Erythroblast (primary cell): ENCODE results near the gene TLL2.

ENCODE experiments used
- DNase-seq, 2 experiments: peaks; one replicate each; lab custom pipeline; 2025; lab: John Stamatoyannopoulos, UW
- GATA1 ChIP-seq: IDR thresholded peaks from 2 replicates; pipeline ENCODE4 v1.6.1; 2011; ENCODE audit warnings: low read depth, mild to moderate bottlenecking, control low read depth, low read length, moderate library complexity
- POLR2A ChIP-seq: IDR thresholded peaks from 2 replicates; pipeline ENCODE4 v1.6.1; 2011; ENCODE audit warnings: mild to moderate bottlenecking, low read length

Gene TLL2

DNA sequence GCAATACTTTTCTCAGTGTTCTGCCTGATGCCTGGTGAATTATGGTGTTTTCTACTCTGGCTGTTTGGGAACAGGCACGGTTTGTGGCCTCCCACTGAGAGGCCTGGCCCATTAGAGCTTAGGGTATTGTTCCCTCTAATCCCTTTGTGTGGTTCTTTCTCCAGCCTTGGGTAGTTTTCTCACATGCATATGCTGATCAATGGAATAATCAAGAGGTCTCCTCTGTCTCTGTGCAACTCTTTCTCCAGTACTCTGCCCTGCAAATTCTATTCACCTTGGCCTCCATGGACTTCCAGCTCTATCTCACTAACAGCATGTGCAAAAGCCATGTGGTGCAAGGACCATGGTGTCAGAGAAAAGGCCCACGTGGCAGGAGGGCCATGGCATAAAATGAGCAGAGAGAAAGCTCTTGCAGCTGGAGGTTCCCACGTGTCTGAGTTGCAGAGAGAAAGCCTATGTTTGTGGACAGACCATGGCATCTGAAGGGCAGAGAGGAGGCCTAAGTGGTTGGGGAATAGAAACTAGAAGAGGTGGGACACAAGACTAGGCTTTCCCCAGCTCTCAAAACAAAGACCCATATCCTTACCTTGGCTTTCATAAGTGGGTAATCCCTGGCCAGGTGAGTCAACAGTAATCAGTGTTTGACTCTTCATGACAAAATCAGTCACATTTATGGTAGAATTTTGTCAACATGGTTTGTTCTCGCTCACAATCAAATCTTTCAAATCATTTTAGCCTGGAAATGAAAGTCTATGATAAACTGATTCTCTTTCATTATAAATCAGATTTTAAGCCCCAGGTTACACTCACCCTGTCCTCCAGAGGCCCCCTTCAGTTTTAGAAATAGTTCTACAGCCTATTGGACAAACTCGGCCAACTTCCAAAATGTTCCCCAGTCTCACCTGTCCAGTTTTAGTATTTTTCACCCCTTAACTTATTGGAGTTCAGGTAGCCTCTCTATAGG lies 172.2 kb downstream of the TLL2 start:
- TF ChIP-seq GATA1, result no peak
- TF ChIP-seq POLR2A, result no peak
- DNase-seq, result no peak

DNA sequence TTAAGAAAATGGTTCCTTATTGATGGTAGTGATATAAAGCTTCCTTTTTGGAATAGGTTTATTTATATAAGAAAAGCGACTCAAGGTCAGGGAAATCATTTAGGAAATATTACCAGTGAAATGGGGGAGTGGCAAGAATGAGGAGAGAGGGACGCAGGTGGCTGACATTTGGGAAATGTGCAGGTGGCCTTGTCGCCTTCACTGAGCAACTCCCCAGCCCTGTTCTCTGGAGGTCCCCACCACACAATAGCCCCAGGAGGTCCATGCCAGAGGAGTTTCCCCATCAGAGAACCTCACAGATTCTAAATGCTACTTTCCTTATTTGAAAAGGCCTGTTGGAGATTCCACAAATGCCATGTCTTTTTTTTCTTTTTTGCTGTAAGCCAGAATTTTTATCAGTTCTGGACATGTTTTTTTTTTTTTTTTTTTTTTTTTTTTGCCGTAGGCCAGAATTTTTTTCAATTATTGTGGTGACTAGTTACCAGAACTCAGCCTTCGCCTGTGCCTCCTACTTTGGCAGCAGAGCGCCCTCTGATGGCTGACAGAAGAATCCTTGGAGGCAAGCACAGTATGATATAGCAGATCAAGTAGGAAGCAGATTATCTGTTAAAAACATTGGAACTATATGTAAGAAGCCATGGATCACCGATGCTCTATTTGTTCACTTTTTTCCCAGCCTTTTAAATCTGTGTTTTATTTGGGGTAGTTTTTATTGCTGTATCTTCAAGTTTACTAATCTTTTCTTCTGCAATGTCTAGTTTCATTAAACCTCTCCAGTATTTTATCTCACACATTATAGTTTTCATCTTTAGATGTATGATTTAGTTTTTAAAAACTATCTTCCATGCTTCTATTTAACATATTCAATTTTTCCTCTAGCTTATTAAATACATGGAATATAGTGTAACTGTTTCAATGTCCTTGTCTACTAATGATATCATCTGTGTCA lies 173.5 kb downstream of the TLL2 start:
- TF ChIP-seq POLR2A (no peak), GATA1 (no peak)
- DNase-seq, result peak; percentile 75 to 82

DNA sequence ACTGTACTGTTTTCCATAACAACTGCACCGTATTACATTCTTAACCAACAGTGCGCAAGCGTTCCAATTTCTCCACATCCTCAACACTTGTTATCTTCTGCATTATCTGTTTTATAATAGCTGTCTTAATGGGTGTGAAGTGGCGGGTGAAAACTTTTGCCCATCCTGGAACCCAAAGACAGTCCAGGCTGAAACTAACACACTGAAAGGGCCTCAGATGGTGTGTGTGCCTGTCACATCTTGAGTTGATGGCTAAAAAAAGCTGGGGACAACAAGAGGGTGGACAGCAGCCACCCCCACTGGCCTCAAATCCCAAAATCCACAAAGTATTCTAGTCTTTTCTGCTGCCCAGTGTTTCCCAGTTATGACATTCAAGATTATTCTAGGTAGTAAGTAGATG lies 174.3 kb downstream of the TLL2 start:
- TF ChIP-seq POLR2A, result no peak
- no peak for TF ChIP-seq GATA1
- DNase-seq, result no peak

DNA sequence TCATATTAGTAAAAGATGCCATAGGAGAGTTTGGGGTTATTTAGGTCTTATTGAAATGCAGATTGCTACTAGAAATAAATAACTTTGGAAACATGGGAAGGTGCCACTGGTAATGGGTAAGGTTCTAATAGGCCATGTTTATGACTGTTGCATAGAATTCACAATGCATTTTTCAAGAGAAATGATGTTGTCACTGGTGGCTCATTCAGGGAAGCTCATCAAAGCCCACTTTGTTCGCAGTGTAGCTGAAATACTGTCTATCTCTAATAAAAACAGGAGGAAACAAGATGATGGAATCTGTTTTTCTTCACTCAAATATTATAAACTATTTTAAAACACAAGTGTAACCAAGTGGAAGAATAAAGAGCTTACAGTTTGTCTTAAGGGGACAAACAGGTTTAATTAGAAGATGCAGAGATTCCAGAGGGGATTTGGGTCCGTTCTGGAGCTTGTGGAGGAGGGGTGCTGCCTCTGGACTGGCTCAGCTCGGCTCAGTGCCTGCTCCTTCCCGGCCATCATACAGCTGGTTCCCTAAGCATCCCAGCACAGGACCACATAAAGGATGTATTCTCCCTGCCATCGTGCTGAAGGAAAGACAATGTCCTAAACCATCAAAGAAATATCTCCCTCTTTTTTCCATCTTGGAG lies 175.3 kb downstream of the TLL2 start:
- no peak for TF ChIP-seq POLR2A
- TF ChIP-seq GATA1, result no peak
- no peak for DNase-seq

DNA sequence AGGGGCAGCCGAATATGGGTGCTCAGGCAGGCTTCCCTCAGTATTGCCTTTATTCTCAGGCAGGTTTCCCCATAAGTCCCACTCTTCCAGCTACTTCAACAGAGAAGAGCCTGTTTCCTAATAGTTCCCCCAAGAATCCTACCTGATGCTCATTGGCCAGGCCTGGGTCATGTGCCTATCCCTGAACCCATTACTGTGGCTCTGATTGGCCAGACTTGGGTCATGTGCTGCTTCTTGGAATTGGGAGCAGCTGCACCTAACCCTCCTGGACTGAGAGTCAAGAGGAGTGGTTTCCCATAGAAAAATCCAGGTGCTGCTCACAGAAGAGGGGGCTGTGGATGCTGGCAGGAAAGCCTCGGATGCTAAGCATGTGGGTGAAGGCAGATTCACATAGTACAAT lies 176.6 kb downstream of the TLL2 start:
- TF ChIP-seq POLR2A (no peak), GATA1 (no peak)

DNA sequence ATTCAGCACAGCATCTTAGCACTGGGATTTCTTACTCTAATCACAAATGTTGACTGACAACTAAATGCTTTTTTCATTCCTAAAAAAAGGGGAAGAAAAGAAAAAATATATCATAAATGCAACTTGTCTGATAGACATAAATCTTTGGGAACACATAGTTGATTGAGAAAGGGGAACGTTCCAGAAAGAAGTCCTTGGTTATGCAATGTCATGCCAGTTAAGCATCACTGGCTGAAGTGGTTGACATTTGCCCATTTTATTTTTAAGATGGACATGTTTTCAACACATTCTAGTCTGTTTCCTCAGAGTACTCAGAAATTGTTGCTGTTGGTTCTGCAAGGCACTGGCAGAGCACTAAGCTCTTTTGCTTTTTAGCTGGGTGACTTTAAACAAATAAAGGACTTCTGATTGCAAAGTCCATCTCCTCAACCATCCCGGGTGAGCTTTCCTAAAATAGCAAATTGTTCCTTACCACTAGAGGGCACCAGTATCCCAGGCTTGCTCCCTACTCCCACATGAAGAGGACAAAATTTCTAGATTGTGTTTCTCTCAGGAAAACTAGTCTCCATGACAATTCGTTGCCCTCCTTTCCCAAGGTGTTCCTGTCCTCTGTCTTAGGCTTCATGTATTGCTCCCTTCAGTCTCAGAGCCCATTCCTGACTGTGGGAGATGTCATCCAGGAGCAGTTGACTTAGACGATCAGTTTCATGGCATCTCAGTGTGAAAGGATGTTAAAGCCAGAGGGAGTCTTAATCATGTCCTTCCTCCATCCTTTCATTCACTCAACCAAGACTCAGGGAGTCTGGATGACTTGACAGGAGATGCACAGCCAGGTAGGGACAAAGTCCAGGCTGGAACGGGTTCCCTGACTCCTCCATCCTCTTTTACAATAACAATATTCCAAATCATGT lies 178.9 kb downstream of the TLL2 start:
- TF ChIP-seq GATA1 (no peak), POLR2A (no peak)
- DNase-seq, result peak in 1 of 2 experiments; percentile 54

More for the DNA sequence above, 176.6 kb downstream of the TLL2 start:
- DNase-seq, result no peak

DNA sequence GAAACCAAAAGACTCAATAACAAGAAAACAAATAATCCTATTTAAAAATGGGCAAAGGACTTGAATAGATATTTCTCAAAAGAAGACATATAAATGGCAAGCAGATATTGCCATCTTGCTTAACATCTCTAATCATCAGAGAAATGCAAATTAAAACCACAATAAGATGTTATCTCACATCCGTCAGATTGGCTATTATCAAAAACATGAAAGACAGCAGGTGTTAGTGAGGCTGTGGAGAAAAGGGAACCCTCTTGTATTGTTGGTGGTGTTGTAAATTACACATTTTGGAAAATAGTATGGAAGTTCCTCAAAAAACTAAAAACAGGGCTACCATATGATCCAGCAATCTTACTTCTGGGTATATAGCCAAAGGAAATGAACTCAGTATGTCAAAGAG lies 180.6 kb downstream of the TLL2 start:
- TF ChIP-seq POLR2A, result no peak
- no peak for TF ChIP-seq GATA1
- no peak for DNase-seq

DNA sequence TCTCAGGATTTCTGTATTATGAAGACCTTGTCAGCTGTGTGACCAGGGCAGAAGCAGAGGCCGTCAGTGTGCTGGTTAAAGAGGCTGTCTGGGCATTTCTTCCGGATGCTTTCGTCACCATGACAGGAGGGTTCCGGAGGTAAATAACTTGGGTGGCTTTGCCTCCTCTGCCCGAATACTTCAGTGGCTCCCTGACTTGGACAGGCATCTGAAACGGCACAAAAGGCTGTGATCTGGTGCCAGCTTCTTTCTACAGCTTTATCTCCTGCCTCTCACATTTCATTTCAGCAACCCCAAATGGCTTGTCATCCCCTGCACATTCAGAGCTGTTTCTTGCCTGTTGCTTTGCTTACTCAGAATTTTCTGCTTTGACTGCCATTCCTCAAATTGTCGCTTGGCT lies 186.3 kb downstream of the TLL2 start:
- TF ChIP-seq GATA1 (no peak), POLR2A (no peak)
- no peak for DNase-seq

DNA sequence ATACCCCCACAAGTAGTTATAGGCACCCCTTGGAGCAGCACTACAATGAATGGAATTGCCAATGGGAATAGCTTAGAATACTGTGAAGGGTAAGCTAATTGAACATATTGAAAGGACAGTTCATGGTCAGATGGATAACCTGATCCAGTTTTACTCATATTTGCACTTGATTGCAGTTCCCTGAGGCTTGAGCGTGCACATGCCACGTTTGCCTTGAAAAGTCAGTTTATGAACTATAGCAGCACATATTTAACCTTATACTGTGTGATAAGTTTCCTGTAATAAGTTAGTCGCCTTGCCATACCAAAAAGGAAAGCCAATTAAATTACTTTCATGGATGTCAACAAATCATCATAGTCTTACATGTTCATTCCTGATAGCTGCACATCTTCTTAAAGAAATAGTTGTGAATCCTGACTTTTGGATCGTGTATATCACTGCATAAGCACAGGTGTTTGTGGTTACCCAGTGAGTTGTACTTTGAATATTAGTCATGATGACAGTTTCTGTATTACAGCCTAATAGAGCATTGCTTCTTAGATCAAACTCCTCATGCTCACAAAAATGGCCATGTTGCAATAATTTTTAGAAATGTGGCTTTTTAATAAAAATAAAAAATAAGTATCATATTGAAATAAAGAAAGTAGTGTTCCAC lies 187.9 kb downstream of the TLL2 start:
- DNase-seq, result no peak

DNA sequence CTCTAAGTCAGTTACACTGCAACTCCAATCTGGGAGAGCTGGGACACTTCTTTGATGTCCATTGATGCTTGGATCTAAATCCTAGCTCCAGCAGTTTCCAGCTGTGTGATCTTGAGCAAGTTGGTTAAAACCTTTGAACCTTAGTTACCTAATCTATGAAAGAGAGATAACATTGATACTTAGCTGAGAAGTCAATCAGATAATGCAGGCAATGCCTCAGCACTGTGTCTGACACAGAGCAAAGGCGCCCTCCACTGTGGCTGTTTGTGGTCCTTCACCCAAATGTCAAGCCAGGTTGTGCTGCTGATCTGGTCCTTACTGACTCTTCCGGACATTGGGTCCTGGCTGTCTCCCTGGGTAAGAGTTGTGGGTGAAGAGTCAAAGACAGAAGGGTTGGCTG lies 189.3 kb downstream of the TLL2 start:
- no peak for DNase-seq
- no peak for TF ChIP-seq POLR2A
- no peak for TF ChIP-seq GATA1

More for the DNA sequence above, 187.9 kb downstream of the TLL2 start:
- TF ChIP-seq GATA1 (no peak), POLR2A (no peak)

DNA sequence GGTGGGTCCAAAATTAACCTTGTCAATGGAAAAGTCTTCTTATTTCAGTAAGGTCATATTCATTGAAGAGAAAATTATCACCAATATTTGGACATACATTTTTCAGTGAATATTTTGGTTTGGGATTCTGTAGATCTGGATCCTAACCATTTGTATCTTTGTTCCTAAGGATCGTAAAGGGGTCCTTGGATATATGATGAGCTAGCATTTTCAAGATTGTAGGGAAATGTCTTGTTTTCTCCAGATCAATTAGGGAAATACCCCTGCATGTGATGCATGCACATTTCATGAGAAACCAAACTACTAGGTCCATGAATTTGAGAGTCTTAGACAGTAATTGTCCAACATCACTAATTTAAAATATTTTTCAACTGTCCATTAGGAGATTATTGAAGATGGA lies 191.5 kb downstream of the TLL2 start:
- TF ChIP-seq POLR2A (no peak), GATA1 (no peak)
- DNase-seq, result no peak

DNA sequence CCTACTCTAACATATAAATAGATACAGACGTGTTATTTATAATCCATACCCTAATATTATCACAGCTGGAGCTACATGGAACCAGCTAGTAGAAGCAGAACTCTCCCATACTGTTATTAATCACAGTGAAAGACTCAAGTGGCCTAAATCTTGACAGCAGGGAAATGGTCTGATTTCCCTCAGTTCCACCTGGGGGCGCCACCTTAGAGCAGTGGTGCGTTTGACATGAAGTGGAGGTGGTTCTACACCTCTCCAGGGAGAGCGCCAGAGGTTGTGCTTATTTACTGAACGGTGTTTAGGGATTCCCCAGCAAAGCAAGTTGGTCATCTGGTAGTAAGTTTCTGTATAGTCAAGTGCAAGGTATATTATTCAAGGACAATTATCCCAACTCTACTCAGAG lies 191.9 kb downstream of the TLL2 start:
- DNase-seq, result no peak
- TF ChIP-seq GATA1 (no peak), POLR2A (no peak)
